T-cell (primary cell): ENCODE results near the gene TBC1D3G. TPM values are rescaled to one million over a fixed set of nuclear protein-coding genes. Genes with fewer than 3 reads are reported as not detected.
"Not testable (repeated sequence)": the region's sequence is repeated elsewhere in the genome, so short reads cannot be mapped to it uniquely, and the experiment has no call there.

Experiments
- ATAC-seq, 4 experiments: fragments of 200-7000 bp in 3 of 4; fragments of 150-1000 bp in 1 of 4; cut with Tn5 transposase; replicated peaks in 1 of 4; 1 replicate in 3 of 4; 2 replicates in 1 of 4; pipeline ENCODE4 v1.10.0; 2021; ENCODE audit warnings: moderate library complexity in 3 of 4, mild to moderate bottlenecking in 2 of 4, moderate number of reproducible peaks in 1 of 4
- CTCF ChIA-PET, 2 donors: fragments of 300-600 bp; sonication (Branson Sonifier 250); formaldehyde crosslinking; loops; one replicate each; lab custom pipeline; 2022; ENCODE audit warnings: antibody characterized with exemption in 2 of 2; lab: Charles Lee
- POLR2A ChIA-PET, 2 donors: fragments of 300-600 bp; sonication (Branson Sonifier 250); formaldehyde crosslinking; loops; one replicate each; lab custom pipeline; 2022; ENCODE audit warnings: antibody characterized with exemption in 2 of 2; lab: Charles Lee
- DNase-seq, 35 experiments: peaks; one replicate each; pipeline versions ENCODE4 v3.0.0 to v3.0.0-alpha.2; 2013 to 2023
- H3K27ac ChIP-seq: one replicate; pipeline ENCODE4 v1.5.1; 2013; ENCODE audit warnings: low read length
- H3K27me3 ChIP-seq, 2 experiments: replicated peaks in 1 of 2; 1 replicate in 1 of 2; 2 replicates in 1 of 2; pipeline versions ENCODE4 v1.6.1 to v1.7.0; 2013; ENCODE audit warnings: low read length in 1 of 2, mixed read lengths in 1 of 2; ENCODE audit not compliant: control insufficient read depth in 2 of 2, insufficient read depth in 2 of 2; ENCODE audit errors: extremely low read depth in 1 of 2
- H3K36me3 ChIP-seq, 2 donors: 1 replicate in 1 of 2; 2 replicates in 1 of 2; pipeline versions ENCODE4 v1.6.1 to v1.7.0; 2013; ENCODE audit warnings: low read length in 1 of 2; ENCODE audit not compliant: control insufficient read depth in 2 of 2, insufficient read depth in 1 of 2; ENCODE audit errors: extremely low read depth in 1 of 2
- H3K4me1 ChIP-seq, 2 experiments: 1 replicate in 1 of 2; 2 replicates in 1 of 2; pipeline versions ENCODE4 v1.6.1 to v1.7.0; 2013; ENCODE audit warnings: low read length in 2 of 2, mixed read lengths in 1 of 2; ENCODE audit not compliant: insufficient read depth in 2 of 2, control insufficient read depth in 1 of 2; ENCODE audit errors: extremely low read depth in 1 of 2
- H3K4me3 ChIP-seq, 2 donors: 1 replicate in 1 of 2; 2 replicates in 1 of 2; pipeline versions ENCODE4 v1.5.1 to v1.7.0; 2013; ENCODE audit warnings: mild to moderate bottlenecking in 2 of 2, low read length in 1 of 2, moderate library complexity in 1 of 2; ENCODE audit not compliant: control insufficient read depth in 1 of 2; ENCODE audit errors: extremely low read depth in 1 of 2
- H3K9me3 ChIP-seq: 2 replicates; pipeline ENCODE4 v1.7.0; 2013
- H3K27ac Mint-ChIP-seq, 2 donors: one replicate each; pipeline ENCODE4 v1.8.0; 2020 to 2021; ENCODE audit warnings: mild to moderate bottlenecking in 2 of 2, mixed read lengths in 2 of 2
- H3K27me3 Mint-ChIP-seq, 2 donors: one replicate each; pipeline ENCODE4 v1.8.0; 2021 to 2022; ENCODE audit warnings: mixed read lengths in 2 of 2
- H3K36me3 Mint-ChIP-seq: one replicate; pipeline ENCODE4 v1.8.0; 2021; ENCODE audit warnings: mixed read lengths
- H3K4me1 Mint-ChIP-seq, 3 donors: one replicate each; pipeline ENCODE4 v1.8.0; 2020 to 2022; ENCODE audit warnings: mixed read lengths in 3 of 3, mild to moderate bottlenecking in 1 of 3
- H3K4me3 Mint-ChIP-seq, 3 donors: one replicate each; pipeline ENCODE4 v1.8.0; 2020 to 2022; ENCODE audit warnings: mild to moderate bottlenecking in 3 of 3, mixed read lengths in 3 of 3, moderate library complexity in 3 of 3
- H3K9me3 Mint-ChIP-seq, 3 donors: one replicate each; pipeline ENCODE4 v1.8.0; 2020 to 2022; ENCODE audit warnings: mixed read lengths in 3 of 3
- WGBS: methylation state at CpG from one replicate; pipeline ENCODE4 v1.1.5; 2013; ENCODE audit warnings: missing lambda C conversion rate; ENCODE audit not compliant: insufficient coverage; 5-methylcytosine and 5-hydroxymethylcytosine counted together
- total RNA-seq, 35 experiments: library from RNA in 6 of 35; stranded (reverse) in 6 of 35; fragments of 120-200 nt in 1 of 35; gene quantifications; one replicate each; pipeline versions ENCODE4 v1.2.1 to v1.2.4 and lab custom pipeline; 2013 to 2026

Gene TBC1D3G
- total RNA-seq, 5 donors from 2014 or later (not counting 1 experiment from before 2014, with no cell fraction given): 4.9 TPM; not detected in 4

GRCh38 chr17:36375938-36376337 lies 52.3 kb downstream of the TBC1D3G start:
- not testable (repeated sequence) for H3K27ac Mint-ChIP-seq

More at GRCh38 chr17:36375938-36376337, 52.3 kb downstream of the TBC1D3G start:
- H3K4me1 ChIP-seq, H3K27ac ChIP-seq, ATAC-seq, H3K36me3 Mint-ChIP-seq, H3K4me1 Mint-ChIP-seq, H3K27me3 Mint-ChIP-seq, H3K9me3 ChIP-seq, POLR2A ChIA-PET, H3K27me3 ChIP-seq, H3K4me3 ChIP-seq, DNase-seq, H3K4me3 Mint-ChIP-seq, CTCF ChIA-PET, H3K36me3 ChIP-seq, H3K9me3 Mint-ChIP-seq: not testable (repeated sequence)
- no CpG with 5 or more reads among the region's 7 CpGs for WGBS

Other genes with a start within 250 kb of the TBC1D3G start
- gene CCL3, start 233.7 kb upstream of the TBC1D3G start, total RNA-seq: 1 to 10 TPM; 2.0 to 6.0 (median 4.8) TPM
- gene CCL4, start 220.1 kb upstream of the TBC1D3G start, total RNA-seq: 10 to 100 TPM in 3 of 5 donors, 1 to 10 TPM in 2; 6.2 to 20.4 (median 16.1) TPM
- 10 to 100 TPM in 4 of 5 donors, 1 to 10 TPM in 1; 6.1 to 13.7 (median 12.2) TPM for gene TBC1D3B, start 147.2 kb upstream of the TBC1D3G start, total RNA-seq
- gene CCL3L1, start 127.1 kb upstream of the TBC1D3G start, total RNA-seq: 1 to 10 TPM; 1.1 to 7.5 (median 1.4) TPM
- gene CCL4L2, start 112.8 kb upstream of the TBC1D3G start, total RNA-seq: 10 to 100 TPM in 1 of 5 donors, 1 to 10 TPM in 4; 1.1 to 12.6 (median 2.2) TPM
- 1 to 10 TPM in 1 of 5 donors, under 1 TPM in 3, not detected in 1; 0.30 to 1.1 (median 0.61) TPM for gene TBC1D3I, start 59.3 kb upstream of the TBC1D3G start, total RNA-seq
- under 1 TPM in 1 of 5 donors, not detected in 4; 0.66 TPM for gene TBC1D3H, start 64.6 kb downstream of the TBC1D3G start, total RNA-seq
- gene ZNHIT3, start 162.8 kb downstream of the TBC1D3G start, total RNA-seq: 10 to 100 TPM; 44.2 to 54.6 (median 51.3) TPM
- gene MYO19, start 211.0 kb downstream of the TBC1D3G start, total RNA-seq: 10 to 100 TPM; 73.1 to 80.8 (median 79.4) TPM
- 1 to 10 TPM; 6.0 to 8.7 (median 6.5) TPM for gene PIGW, start 211.1 kb downstream of the TBC1D3G start, total RNA-seq
- 100 to 1,000 TPM; 105 to 190 (median 111) TPM for gene GGNBP2, start 221.0 kb downstream of the TBC1D3G start, total RNA-seq